Trophoblast cell (in vitro differentiated cells and primary cell): ENCODE measurements around the gene SEMA3C.

ENCODE experiments used
- DNase-seq, 2 donors: peaks; one replicate each; pipeline ENCODE4 v3.0.0-alpha.2; 2016
- H2AFZ ChIP-seq: 2 replicates; pipeline ENCODE4 v1.6.1; 2013; ENCODE audit warnings: low read length, moderate library complexity, mild to moderate bottlenecking; ENCODE audit not compliant: insufficient read depth, poor library complexity
- H2AK5ac ChIP-seq: 2 replicates; pipeline ENCODE4 v1.6.1; 2013; ENCODE audit warnings: mild to moderate bottlenecking, low read length
- H2BK120ac ChIP-seq: 2 replicates; pipeline ENCODE4 v1.6.1; 2013; ENCODE audit warnings: low read length, mild to moderate bottlenecking, moderate library complexity; ENCODE audit not compliant: insufficient read depth, poor library complexity
- H2BK12ac ChIP-seq: 2 replicates; pipeline ENCODE4 v1.6.1; 2013; ENCODE audit warnings: mild to moderate bottlenecking, low read length, moderate library complexity
- H2BK5ac ChIP-seq: 2 replicates; pipeline ENCODE4 v1.6.1; 2013; ENCODE audit warnings: low read length, low read depth, moderate library complexity, mild to moderate bottlenecking; ENCODE audit not compliant: poor library complexity
- H3K14ac ChIP-seq: 2 replicates; pipeline ENCODE4 v1.6.1; 2013; ENCODE audit warnings: mild to moderate bottlenecking, low read length
- H3K18ac ChIP-seq: 2 replicates; pipeline ENCODE4 v1.6.1; 2013; ENCODE audit warnings: mild to moderate bottlenecking, low read length
- H3K23ac ChIP-seq: 2 replicates; pipeline ENCODE4 v1.6.1; 2013; ENCODE audit warnings: low read length
- H3K27ac ChIP-seq: 2 replicates; pipeline ENCODE4 v1.5.1; 2013; ENCODE audit warnings: low read depth, mild to moderate bottlenecking, inconsistent platforms, low read length, moderate library complexity
- H3K27me3 ChIP-seq: 2 replicates; pipeline ENCODE4 v1.6.1; 2013; ENCODE audit warnings: inconsistent platforms, mild to moderate bottlenecking, low read length, moderate library complexity; ENCODE audit not compliant: insufficient read depth
- H3K36me3 ChIP-seq, 2 experiments: 1 replicate in 1 of 2; 2 replicates in 1 of 2; pipeline ENCODE4 v1.6.1; 2013; ENCODE audit warnings: low read length in 2 of 2, mild to moderate bottlenecking in 2 of 2, moderate library complexity in 1 of 2; ENCODE audit not compliant: insufficient read depth in 2 of 2, control insufficient read depth in 1 of 2
- H3K4ac ChIP-seq: 2 replicates; pipeline ENCODE4 v1.6.1; 2013; ENCODE audit warnings: low read depth, mild to moderate bottlenecking, low read length, moderate library complexity
- H3K4me1 ChIP-seq, 2 experiments: 1 replicate in 1 of 2; 2 replicates in 1 of 2; pipeline ENCODE4 v1.6.1; 2013; ENCODE audit warnings: low read length in 2 of 2, mild to moderate bottlenecking in 2 of 2, moderate library complexity in 1 of 2; ENCODE audit not compliant: insufficient read depth in 2 of 2, control insufficient read depth in 1 of 2
- H3K4me2 ChIP-seq: 2 replicates; pipeline ENCODE4 v1.6.1; 2013; ENCODE audit warnings: inconsistent platforms, mild to moderate bottlenecking, low read length, moderate library complexity
- H3K4me3 ChIP-seq: 2 replicates; pipeline ENCODE4 v1.5.1; 2013; ENCODE audit warnings: mild to moderate bottlenecking, low read depth, low read length, inconsistent platforms
- H3K79me1 ChIP-seq: one replicate; pipeline ENCODE4 v1.6.1; 2013; ENCODE audit warnings: low read length
- H3K79me2 ChIP-seq: 2 replicates; pipeline ENCODE4 v1.6.1; 2013; ENCODE audit warnings: low read length, mild to moderate bottlenecking; ENCODE audit not compliant: control insufficient read depth, insufficient read depth, poor library complexity
- H3K9ac ChIP-seq: 2 replicates; pipeline ENCODE4 v1.6.1; 2013; ENCODE audit warnings: mild to moderate bottlenecking, low read length
- H3K9me3 ChIP-seq: 2 replicates; pipeline ENCODE4 v1.6.1; 2013; ENCODE audit warnings: low read depth, mild to moderate bottlenecking, control low read depth, inconsistent platforms, low read length; ENCODE audit not compliant: insufficient read depth
- H4K12ac ChIP-seq: 2 replicates; pipeline ENCODE4 v1.6.1; 2013; ENCODE audit warnings: low read depth, mild to moderate bottlenecking, low read length, moderate library complexity
- H4K8ac ChIP-seq: 2 replicates; pipeline ENCODE4 v1.6.1; 2013; ENCODE audit warnings: low read depth, mild to moderate bottlenecking, low read length, moderate library complexity
- H4K91ac ChIP-seq: one replicate; pipeline ENCODE4 v1.6.1; 2013; ENCODE audit warnings: low read depth, mild to moderate bottlenecking, low read length, moderate library complexity
- WGBS: extraction: QIAGEN DNeasy Blood & Tissue Kit; methylation state at CpG from one replicate; pipeline ENCODE4 v1.1.7; 2013; ENCODE audit warnings: missing lambda C conversion rate; ENCODE audit not compliant: insufficient read length, insufficient coverage; ENCODE audit errors: extremely low coverage; 5-methylcytosine and 5-hydroxymethylcytosine counted together

SEMA3C gene

DNA sequence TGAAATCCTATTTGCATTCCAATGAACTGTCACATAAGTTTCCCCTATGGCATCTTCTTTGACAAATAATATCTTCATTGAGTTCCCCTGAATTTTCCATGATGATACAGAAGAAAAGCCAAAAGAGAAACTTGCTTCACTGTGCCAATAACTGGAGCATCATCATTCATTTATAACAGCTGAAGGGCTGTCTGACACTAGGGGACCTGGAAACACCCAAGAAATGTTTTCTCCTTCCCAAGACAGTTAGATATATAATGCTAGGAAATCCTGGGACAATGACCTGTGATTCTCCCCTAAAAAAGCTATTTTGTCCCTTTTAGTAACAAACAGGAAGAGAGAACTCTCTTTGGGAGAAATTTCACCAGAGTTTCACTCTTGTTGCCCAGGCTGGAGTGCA is 133.6 kb downstream of the SEMA3C start:
- H2BK12ac ChIP-seq: no peak overlapping the region
- no peak overlapping the region for H4K8ac ChIP-seq
- no peak overlapping the region for H3K4ac ChIP-seq
- no peak overlapping the region for H2BK120ac ChIP-seq
- no peaks in the 10 kb centered on the region for H3K27me3 ChIP-seq
- no peak overlapping the region for H3K9ac ChIP-seq
- no peak overlapping the region for H3K23ac ChIP-seq
- no peak overlapping the region for H3K18ac ChIP-seq
- H3K4me2 ChIP-seq: no peak overlapping the region
- H2AK5ac ChIP-seq: no peak overlapping the region
- peaks cover 3 to 5% of the 10 kb centered on the region in 2 experiments for H3K36me3 ChIP-seq
- no peak overlapping the region for H4K91ac ChIP-seq
- H3K14ac ChIP-seq: no peak overlapping the region
- H2BK5ac ChIP-seq: no peak overlapping the region
- H3K4me1 ChIP-seq: no peaks in the 10 kb centered on the region
- no peaks in the 10 kb centered on the region for H3K79me2 ChIP-seq
- H3K9me3 ChIP-seq: no peaks in the 10 kb centered on the region
- H2AFZ ChIP-seq: no peak overlapping the region
- no peak for DNase-seq
- no peak overlapping the region for H3K4me3 ChIP-seq
- H3K79me1 ChIP-seq: no peaks in the 10 kb centered on the region
- no peak overlapping the region for H4K12ac ChIP-seq
- H3K27ac ChIP-seq: no peak overlapping the region

DNA sequence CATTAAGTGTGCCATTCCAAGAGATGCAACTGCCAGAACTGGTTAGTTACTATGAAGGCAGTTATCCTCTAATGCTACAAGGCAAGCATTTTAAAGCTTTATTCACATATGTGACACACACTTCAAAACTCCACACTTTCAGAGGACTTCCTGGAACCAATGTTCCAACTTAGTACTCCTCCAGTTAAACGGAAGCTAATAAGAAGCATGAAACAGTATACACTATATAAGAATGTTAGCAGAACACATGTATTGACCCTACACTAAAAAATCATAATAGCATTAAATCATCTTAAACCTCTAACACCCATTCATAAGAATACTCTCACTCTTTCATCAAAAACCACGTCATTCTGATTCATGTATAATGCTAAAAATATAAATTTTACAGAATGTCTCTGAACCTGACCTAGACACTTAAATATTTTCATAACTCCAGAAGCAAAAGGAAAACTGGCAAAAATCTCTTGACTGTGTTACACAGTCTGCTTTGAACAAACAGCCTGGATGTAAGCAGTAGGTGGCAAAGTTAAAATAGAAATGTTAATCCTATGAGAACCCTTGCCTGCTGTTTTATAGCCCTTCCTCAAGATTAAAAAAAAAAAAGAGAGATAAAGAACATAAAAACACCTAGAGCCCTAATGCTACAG is 135.0 kb downstream of the SEMA3C start:
- no peak overlapping the region for H2BK120ac ChIP-seq
- no peak overlapping the region for H3K27ac ChIP-seq
- no peak overlapping the region for H4K91ac ChIP-seq
- H3K27me3 ChIP-seq: no peaks in the 10 kb centered on the region
- H2AK5ac ChIP-seq: no peak overlapping the region
- no peak overlapping the region for H2AFZ ChIP-seq
- peaks cover 3% of the 10 kb centered on the region in 2 experiments for H3K36me3 ChIP-seq
- no peaks in the 10 kb centered on the region for H3K79me2 ChIP-seq
- H3K18ac ChIP-seq: no peak overlapping the region
- no peak overlapping the region for H2BK5ac ChIP-seq
- no peaks in the 10 kb centered on the region for H3K79me1 ChIP-seq
- no peak overlapping the region for H3K4me2 ChIP-seq
- no peak overlapping the region for H3K4me3 ChIP-seq
- no peaks in the 10 kb centered on the region for H3K4me1 ChIP-seq
- no peak overlapping the region for H2BK12ac ChIP-seq
- no peak overlapping the region for H4K12ac ChIP-seq
- no peak overlapping the region for H3K23ac ChIP-seq
- no peak overlapping the region for H4K8ac ChIP-seq
- WGBS: 100% methylated on average over 1 of the region's 2 CpGs
- no peak overlapping the region for H3K14ac ChIP-seq
- H3K9me3 ChIP-seq: no peaks in the 10 kb centered on the region
- DNase-seq: no peak
- no peak overlapping the region for H3K4ac ChIP-seq
- no peak overlapping the region for H3K9ac ChIP-seq

DNA sequence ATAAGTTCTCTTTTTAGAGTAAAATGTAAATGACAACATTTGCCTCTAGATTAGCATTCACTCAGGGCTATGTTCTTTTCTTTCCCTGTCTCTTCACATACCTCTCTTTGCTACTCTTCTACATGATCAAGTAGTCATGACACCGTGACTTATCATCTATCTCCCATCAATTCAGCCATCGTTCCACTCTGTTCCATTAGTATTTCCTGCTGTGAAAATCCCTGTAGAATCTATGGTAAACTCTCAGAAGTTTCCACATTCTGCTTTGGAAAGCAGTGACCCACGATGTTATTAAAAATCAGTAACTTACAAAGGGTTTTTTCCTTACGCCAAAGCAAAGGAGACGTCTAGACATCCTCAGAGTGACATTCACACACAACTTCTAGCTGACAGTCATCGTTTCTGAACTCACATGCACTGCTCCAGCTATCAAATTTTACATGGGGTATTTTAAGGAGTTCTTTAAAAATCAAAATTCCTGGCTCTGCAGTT is 135.6 kb downstream of the SEMA3C start:
- Histone ChIP-seq H3K79me1 (no peaks in the 10 kb centered on the region), H3K4me1 (no peaks in the 10 kb centered on the region), H3K4me3 (no peak overlapping the region), H3K23ac (no peak overlapping the region), H3K36me3 (peaks cover 3% of the 10 kb centered on the region in 2 experiments), H4K91ac (no peak overlapping the region), H3K27me3 (no peaks in the 10 kb centered on the region), H2BK12ac (no peak overlapping the region), H2BK5ac (no peak overlapping the region), H3K14ac (no peak overlapping the region), H3K9ac (no peak overlapping the region), H2AFZ (no peak overlapping the region), H2AK5ac (no peak overlapping the region), H3K27ac (no peak overlapping the region), H3K18ac (no peak overlapping the region), H2BK120ac (no peak overlapping the region), H4K12ac (no peak overlapping the region), H4K8ac (no peak overlapping the region), H3K4me2 (no peak overlapping the region), H3K9me3 (no peaks in the 10 kb centered on the region), H3K4ac (no peak overlapping the region), H3K79me2 (no peaks in the 10 kb centered on the region)
- no CpG with 5 or more reads among the region's 6 CpGs for WGBS
- no peak for DNase-seq

DNA sequence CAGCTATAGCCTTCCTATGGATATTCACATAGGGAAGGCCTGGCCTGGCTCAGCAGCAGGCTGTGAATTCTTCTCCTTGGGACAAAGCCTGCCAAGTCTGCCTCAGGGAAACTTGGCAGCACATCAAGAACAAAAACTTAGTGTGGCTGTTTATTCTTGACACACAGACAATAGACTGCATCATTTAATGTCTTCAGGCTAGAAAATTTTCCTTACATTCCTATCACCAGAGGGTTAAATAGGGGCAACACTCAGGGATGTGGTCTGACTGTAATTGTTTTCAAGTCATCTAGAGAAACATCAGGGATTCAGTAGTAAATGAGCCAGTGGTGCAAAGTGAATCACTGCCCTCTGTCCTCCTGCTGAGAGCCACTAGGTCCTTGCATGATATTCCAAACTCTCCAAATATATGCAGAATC is 137.3 kb downstream of the SEMA3C start:
- H3K14ac ChIP-seq: no peak overlapping the region
- H2BK120ac ChIP-seq: no peak overlapping the region
- H3K9me3 ChIP-seq: no peaks in the 10 kb centered on the region
- no peak overlapping the region for H3K4ac ChIP-seq
- no peak for DNase-seq
- no peak overlapping the region for H2BK5ac ChIP-seq
- H3K18ac ChIP-seq: no peak overlapping the region
- no peak overlapping the region for H3K4me2 ChIP-seq
- H3K36me3 ChIP-seq: peaks cover 3% of the 10 kb centered on the region in 2 experiments
- H3K27me3 ChIP-seq: no peaks in the 10 kb centered on the region
- no peak overlapping the region for H3K23ac ChIP-seq
- no peak overlapping the region for H2BK12ac ChIP-seq
- no peaks in the 10 kb centered on the region for H3K79me1 ChIP-seq
- no peak overlapping the region for H3K27ac ChIP-seq
- no peaks in the 10 kb centered on the region for H3K4me1 ChIP-seq
- H4K8ac ChIP-seq: no peak overlapping the region
- H3K79me2 ChIP-seq: no peaks in the 10 kb centered on the region
- no peak overlapping the region for H2AFZ ChIP-seq
- H4K91ac ChIP-seq: no peak overlapping the region
- H3K4me3 ChIP-seq: no peak overlapping the region
- no peak overlapping the region for H3K9ac ChIP-seq
- no peak overlapping the region for H4K12ac ChIP-seq
- no peak overlapping the region for H2AK5ac ChIP-seq
